CD8-positive, alpha-beta memory T cell (primary cell): ENCODE measurements around the gene RASGRP2. TPM values are rescaled to one million over a fixed set of nuclear protein-coding genes. Genes with fewer than 3 reads are reported as not detected.
A peak's percentile ranks its signal among the peaks of the same experiment; 100 is the strongest.

Source experiments
- CTCF ChIA-PET: fragments of 350-600 bp; sonication (Branson Sonifier 250); formaldehyde crosslinking; loops from one replicate; lab custom pipeline; 2021; ENCODE audit warnings: antibody characterized with exemption; lab: Charles Lee
- POLR2A ChIA-PET: fragments of 350-600 bp; sonication (Branson Sonifier 250); formaldehyde crosslinking; loops from one replicate; lab custom pipeline; 2021; ENCODE audit warnings: antibody characterized with exemption; lab: Charles Lee
- DNase-seq, 5 donors: peaks; one replicate each; pipeline versions ENCODE4 v3.0.0 to v3.0.0-alpha.2; 2020 to 2022; ENCODE audit warnings: mixed read lengths in 1 of 5
- H3K27ac ChIP-seq: one replicate; pipeline ENCODE4 v1.7.0; 2013; ENCODE audit warnings: low read depth, mild to moderate bottlenecking, low read length, moderate library complexity
- H3K27me3 ChIP-seq: 2 replicates; pipeline ENCODE4 v1.7.0; 2013; ENCODE audit warnings: low read length, mild to moderate bottlenecking; ENCODE audit not compliant: insufficient read depth, poor library complexity, severe bottlenecking
- H3K36me3 ChIP-seq: 2 replicates; pipeline ENCODE4 v1.7.0; 2013; ENCODE audit warnings: mild to moderate bottlenecking, low read length, moderate library complexity; ENCODE audit not compliant: insufficient read depth
- H3K4me1 ChIP-seq: 2 replicates; pipeline ENCODE4 v1.7.0; 2013; ENCODE audit warnings: mild to moderate bottlenecking, low read length, moderate library complexity; ENCODE audit not compliant: insufficient read depth
- H3K4me3 ChIP-seq: 2 replicates; pipeline ENCODE4 v1.7.0; 2013; ENCODE audit warnings: mild to moderate bottlenecking, low read length
- H3K9me3 ChIP-seq: 2 replicates; pipeline ENCODE4 v1.7.0; 2013; ENCODE audit warnings: mild to moderate bottlenecking, low read length
- H3K27ac Mint-ChIP-seq, 8 donors: one replicate each; pipeline ENCODE4 v1.8.0; 2020 to 2021; ENCODE audit warnings: mixed read lengths in 8 of 8, mild to moderate bottlenecking in 6 of 8, inconsistent platforms in 3 of 8, moderate library complexity in 3 of 8
- H3K27me3 Mint-ChIP-seq, 2 donors: one replicate each; pipeline ENCODE4 v1.8.0; 2020 to 2021; ENCODE audit warnings: mixed read lengths in 2 of 2, mild to moderate bottlenecking in 1 of 2, moderate library complexity in 1 of 2
- H3K36me3 Mint-ChIP-seq, 3 donors: one replicate each; pipeline ENCODE4 v1.8.0; 2020 to 2021; ENCODE audit warnings: mixed read lengths in 3 of 3, inconsistent platforms in 1 of 3, mild to moderate bottlenecking in 1 of 3
- H3K4me1 Mint-ChIP-seq, 3 donors: one replicate each; pipeline ENCODE4 v1.8.0; 2020 to 2021; ENCODE audit warnings: mixed read lengths in 3 of 3, inconsistent platforms in 1 of 3, mild to moderate bottlenecking in 1 of 3
- H3K4me3 Mint-ChIP-seq, 7 donors: one replicate each; pipeline ENCODE4 v1.8.0; 2020 to 2021; ENCODE audit warnings: mixed read lengths in 7 of 7, mild to moderate bottlenecking in 6 of 7, moderate library complexity in 4 of 7, inconsistent platforms in 2 of 7
- H3K9me3 Mint-ChIP-seq, 5 donors: one replicate each; pipeline ENCODE4 v1.8.0; 2020 to 2022; ENCODE audit warnings: mixed read lengths in 5 of 5, mild to moderate bottlenecking in 3 of 5, moderate library complexity in 2 of 5, inconsistent platforms in 1 of 5
- polyA plus RNA-seq: library from polyadenylated mRNA; unstranded; fragments of 300-500 nt; fragmentation: Illumina TruSeq; gene quantifications from one replicate; pipeline ENCODE4 v1.2.3, GENCODE V29; 2021
- total RNA-seq, 2 experiments: library from RNA; stranded (reverse); gene quantifications; one replicate each; pipeline ENCODE4 v1.2.3, GENCODE V29; 2021

The RASGRP2 gene
- total and polyA plus RNA-seq, 3 experiments from 2014 or later = 30.2 to 145 (median 33.5) TPM

DNA sequence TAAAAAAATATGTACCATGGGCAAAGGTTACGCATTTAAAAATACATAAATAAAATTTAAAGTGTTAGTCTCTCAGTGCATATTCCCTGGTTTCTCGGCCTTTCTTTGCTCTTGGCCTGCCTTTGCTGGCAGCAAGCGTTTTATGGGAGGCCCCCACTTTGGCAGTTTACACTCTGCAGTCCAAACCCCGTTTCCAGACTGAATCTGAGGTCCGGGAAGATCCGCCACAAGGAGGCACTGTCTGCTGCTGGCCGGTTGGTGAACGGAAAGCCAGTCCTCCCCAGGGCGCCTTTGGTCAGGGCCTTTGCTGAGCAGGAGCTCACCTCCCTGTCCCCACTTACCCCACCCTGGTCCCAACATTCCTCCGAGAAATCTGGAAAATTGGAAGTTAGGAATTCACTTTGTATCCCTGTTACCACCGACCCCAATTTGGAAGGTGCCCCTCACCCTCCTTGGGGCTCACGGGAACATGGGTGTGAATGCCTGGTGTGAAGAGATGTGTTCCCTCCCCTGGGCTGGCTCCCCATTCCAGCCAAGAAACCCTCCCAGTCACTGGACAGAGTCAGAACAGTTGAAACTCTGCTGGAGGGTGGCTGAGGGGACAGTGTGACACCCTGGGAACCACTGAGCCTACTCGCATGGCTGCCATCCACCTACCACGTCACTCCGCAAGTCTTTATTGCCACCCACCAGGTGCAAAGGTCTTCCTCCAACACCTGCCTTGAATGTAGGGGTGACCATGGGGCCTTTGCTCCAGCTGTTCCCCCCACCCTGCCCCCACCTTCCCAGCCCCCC, 43.8 kb upstream of the RASGRP2 start:
- H3K36me3 Mint-ChIP-seq = peaks cover 0 to 41% (median 8%) of the 10 kb centered on the region in 3 donors
- peak; percentile 30 to 70 (median 40) for DNase-seq
- no peaks in the 10 kb centered on the region for H3K9me3 ChIP-seq
- H3K9me3 Mint-ChIP-seq = no peaks in the 10 kb centered on the region
- no peaks in the 10 kb centered on the region for H3K36me3 ChIP-seq
- H3K4me3 ChIP-seq = no peak overlapping the region
- no peak overlapping the region for H3K27ac ChIP-seq
- H3K27me3 Mint-ChIP-seq = peaks cover 0 to 1% of the 10 kb centered on the region in 2 donors
- peaks cover 3 to 5% (median 4%) of the 10 kb centered on the region in 3 donors for H3K4me1 Mint-ChIP-seq
- peaks cover 7% of the 10 kb centered on the region for H3K4me1 ChIP-seq
- H3K4me3 Mint-ChIP-seq = no peak overlapping the region
- H3K27me3 ChIP-seq = no peaks in the 10 kb centered on the region
- ChIA-PET POLR2A (no interaction called here), CTCF (interaction anchor here (0.9 to 1.5 kb wide), 5 partner anchors 9 to 106 kb away, joined by 3 to 9 read pairs (median 4); partner anchors contain the start of gene SF1)
- peak overlapping the region in 5 of 8 donors; percentile 36 to 75 (median 50) for H3K27ac Mint-ChIP-seq

GRCh38 chr11:64786308-64786707, 42.4 kb upstream of the RASGRP2 start:
- H3K4me3 Mint-ChIP-seq = no peak overlapping the region
- H3K27me3 Mint-ChIP-seq = no peaks in the 10 kb centered on the region
- H3K27ac Mint-ChIP-seq = peak overlapping the region in 4 of 8 donors; percentile 2 to 45 (median 34)
- no peak overlapping the region for H3K27ac ChIP-seq
- H3K4me1 Mint-ChIP-seq = peaks cover 3 to 6% (median 5%) of the 10 kb centered on the region in 3 donors
- H3K36me3 ChIP-seq = no peaks in the 10 kb centered on the region
- DNase-seq = peak in 1 of 5 donors; percentile 35
- H3K27me3 ChIP-seq = no peaks in the 10 kb centered on the region
- no peaks in the 10 kb centered on the region for H3K9me3 ChIP-seq
- peaks cover 7% of the 10 kb centered on the region for H3K4me1 ChIP-seq
- H3K9me3 Mint-ChIP-seq = no peaks in the 10 kb centered on the region
- no peak overlapping the region for H3K4me3 ChIP-seq
- peaks cover 0 to 31% (median 4%) of the 10 kb centered on the region in 3 donors for H3K36me3 Mint-ChIP-seq
- ChIA-PET POLR2A (interaction anchor here (1.1 to 1.3 kb wide), 2 partner anchors 12 to 16 kb away, joined by 4 to 5 read pairs; partner anchors contain the start of gene MAP4K2), CTCF (interaction anchor here (1.3 to 2.6 kb wide), 3 partner anchors 10 to 98 kb away, joined by 3 to 7 read pairs (median 3); no protein-coding TSS in a partner anchor)

DNA sequence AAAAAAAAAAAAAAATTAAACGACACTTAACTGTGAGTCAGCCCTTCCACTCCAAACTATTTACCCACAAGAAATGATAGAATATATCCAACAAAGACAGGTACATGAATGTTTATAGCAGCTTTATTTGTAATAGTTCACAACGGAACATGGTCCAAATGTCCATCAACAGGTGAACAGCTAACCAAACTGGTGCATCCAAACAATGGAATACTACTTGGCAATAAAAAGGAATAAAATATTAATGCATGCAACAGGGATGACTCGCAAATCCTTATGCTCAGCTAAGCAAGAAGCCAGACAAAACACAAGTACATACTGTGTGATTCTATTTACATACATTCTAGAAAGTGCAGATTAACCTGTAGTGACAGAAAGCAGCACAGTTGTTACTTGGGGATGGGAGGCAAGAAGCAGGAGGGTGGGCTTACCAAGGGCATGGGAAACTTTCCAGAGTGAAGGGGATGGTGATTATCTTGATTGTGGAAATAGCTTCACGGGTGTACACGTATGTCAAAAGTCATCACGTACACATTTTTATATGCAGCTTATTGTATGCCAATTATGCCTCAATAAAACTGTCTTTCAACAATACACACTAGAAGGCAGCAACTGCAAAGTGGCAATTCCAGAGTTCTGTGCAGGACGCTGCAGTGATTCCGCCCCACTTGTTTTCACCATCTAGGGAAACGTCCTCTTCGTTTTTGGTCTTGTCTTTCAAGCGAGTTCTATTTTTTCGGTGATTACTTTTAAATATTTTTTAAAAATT, 41.1 kb upstream of the RASGRP2 start:
- Histone ChIP-seq H3K4me1 (peaks cover 14% of the 10 kb centered on the region), H3K27me3 (no peaks in the 10 kb centered on the region), H3K4me3 (no peak overlapping the region), H3K27ac (no peak overlapping the region), H3K36me3 (no peaks in the 10 kb centered on the region), H3K9me3 (no peaks in the 10 kb centered on the region)
- no peaks in the 10 kb centered on the region for H3K27me3 Mint-ChIP-seq
- H3K36me3 Mint-ChIP-seq = peaks cover 0 to 21% (median 3%) of the 10 kb centered on the region in 3 donors
- no peak overlapping the region for H3K4me3 Mint-ChIP-seq
- no peak for DNase-seq
- H3K4me1 Mint-ChIP-seq = peaks cover 13 to 19% (median 18%) of the 10 kb centered on the region in 3 donors
- H3K9me3 Mint-ChIP-seq = no peaks in the 10 kb centered on the region
- CTCF ChIA-PET = interaction anchor here (0.7 to 2.6 kb wide), 8 partner anchors 10 to 96 kb away, joined by 3 to 7 read pairs (median 4); no protein-coding TSS in a partner anchor
- peak overlapping the region in 4 of 8 donors; percentile 2 to 33 (median 20) for H3K27ac Mint-ChIP-seq
- POLR2A ChIA-PET = interaction anchor here (0.7 to 1.6 kb wide), 4 partner anchors 10 to 40 kb away, joined by 3 to 5 read pairs (median 4); partner anchors contain the start of gene MAP4K2

DNA sequence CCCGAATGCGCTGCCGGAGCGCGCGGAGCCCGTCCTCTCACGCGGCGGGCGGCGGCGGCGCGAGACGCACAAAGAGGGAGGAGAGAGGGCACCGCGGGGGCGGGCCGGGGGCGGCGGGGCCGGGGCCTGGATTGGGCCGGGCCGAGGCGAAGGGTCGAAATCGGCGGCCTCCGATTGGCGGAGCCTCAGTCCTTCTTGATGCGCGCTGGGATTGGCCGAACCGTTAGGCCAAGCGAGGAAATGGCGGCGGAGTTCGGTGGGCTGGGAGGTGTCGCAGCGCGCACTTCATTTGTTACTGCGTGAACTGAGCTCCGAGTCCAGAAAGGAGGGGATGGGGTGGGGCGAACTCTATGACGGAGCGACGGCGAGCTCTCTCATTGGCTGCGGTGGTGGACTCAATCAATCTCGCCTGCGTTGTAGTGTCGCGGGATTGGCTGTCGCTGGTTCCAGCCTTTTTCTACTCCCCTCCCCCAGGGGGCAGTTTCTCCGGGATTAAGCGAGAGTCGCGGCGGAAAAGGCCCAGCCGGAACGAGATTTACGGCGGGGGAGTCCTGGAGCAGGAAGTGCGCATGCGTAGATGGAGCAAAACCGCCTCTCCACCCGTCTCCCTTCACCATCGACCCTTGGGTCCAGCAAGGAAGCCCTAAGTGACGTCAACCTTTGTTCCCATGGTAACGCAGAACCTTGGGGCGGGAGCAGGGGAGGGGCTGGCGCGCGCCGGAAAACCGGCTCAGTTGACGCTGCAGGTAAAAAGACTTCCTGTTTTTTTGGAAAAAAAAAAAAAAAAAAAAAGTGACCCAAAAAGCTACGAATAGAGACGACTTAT, 34.7 kb upstream of the RASGRP2 start, which contains the start of gene SF1:
Gene SF1, minus strand, starts transcription at position 70 of the 826 bp plus-strand sequence. CDS start 150 bp downstream, outside the sequence.
- Mint-ChIP-seq H3K36me3 (peaks cover 22 to 47% (median 28%) of the 10 kb centered on the region in 3 donors), H3K4me3 (peak within 1 kb of the TSS; percentile 90 to 96 (median 95)), H3K27me3 (peaks cover 0 to 7% of the 10 kb centered on the region in 2 donors), H3K9me3 (no peaks in the 10 kb centered on the region), H3K4me1 (peaks cover 58 to 64% (median 63%) of the 10 kb centered on the region in 3 donors), H3K27ac (peak within 1 kb of the TSS; percentile 97 to 100 (median 99))
- Histone ChIP-seq H3K9me3 (no peaks in the 10 kb centered on the region), H3K4me1 (peaks cover 53% of the 10 kb centered on the region), H3K4me3 (peak within 1 kb of the TSS; percentile 99), H3K36me3 (peaks cover 31% of the 10 kb centered on the region), H3K27ac (peak within 1 kb of the TSS; percentile 98), H3K27me3 (no peaks in the 10 kb centered on the region)
- POLR2A ChIA-PET = interaction anchor here (0.6 to 6.6 kb wide), 38 partner anchors 8 to 1218 kb away, joined by 3 to 158 read pairs (median 6); partner anchors contain the start of genes BAD, CDC42BPG, FAU and MALAT1
- CTCF ChIA-PET = interaction anchor here (0.6 to 26.7 kb wide), 13 partner anchors 9 to 104 kb away, joined by 3 to 441 read pairs (median 4); partner anchors contain the start of genes PYGM and RASGRP2
- DNase-seq = peak; percentile 98 to 100 (median 100)

GRCh38 chr11:64778223-64778472, 34.2 kb upstream of the RASGRP2 start:
- Histone ChIP-seq H3K36me3 (peaks cover 37% of the 10 kb centered on the region), H3K27me3 (no peaks in the 10 kb centered on the region), H3K4me3 (no peak overlapping the region), H3K9me3 (no peaks in the 10 kb centered on the region), H3K4me1 (peaks cover 58% of the 10 kb centered on the region), H3K27ac (peak overlapping the region; percentile 98)
- ChIA-PET CTCF (interaction anchor here (0.7 to 26.7 kb wide), 10 partner anchors 10 to 89 kb away, joined by 3 to 441 read pairs (median 4); partner anchors contain the start of genes PYGM and RASGRP2), POLR2A (interaction anchor here (0.9 to 6.6 kb wide), 22 partner anchors 10 to 721 kb away, joined by 3 to 158 read pairs (median 8); partner anchors contain the start of genes BAD, CDC42BPG, FAU and MAP4K2)
- DNase-seq = no peak
- peaks cover 62 to 70% (median 68%) of the 10 kb centered on the region in 3 donors for H3K4me1 Mint-ChIP-seq
- H3K36me3 Mint-ChIP-seq = peaks cover 27 to 52% (median 31%) of the 10 kb centered on the region in 3 donors
- peaks cover 0 to 7% of the 10 kb centered on the region in 2 donors for H3K27me3 Mint-ChIP-seq
- peak overlapping the region in 7 of 8 donors; percentile 97 to 100 (median 99) for H3K27ac Mint-ChIP-seq
- H3K4me3 Mint-ChIP-seq = peak overlapping the region; percentile 82 to 92 (median 88)
- H3K9me3 Mint-ChIP-seq = no peaks in the 10 kb centered on the region

- H3K27me3 Mint-ChIP-seq = peaks cover 0 to 7% of the 10 kb centered on the region in 2 donors
- DNase-seq = peak; percentile 77 to 88 (median 82)
- Histone ChIP-seq H3K4me1 (peaks cover 63% of the 10 kb centered on the region), H3K4me3 (peak overlapping the region; percentile 99), H3K27ac (peak overlapping the region; percentile 98), H3K36me3 (peaks cover 42% of the 10 kb centered on the region), H3K27me3 (no peaks in the 10 kb centered on the region), H3K9me3 (no peaks in the 10 kb centered on the region)
- H3K27ac Mint-ChIP-seq = peak overlapping the region; percentile 58 to 98 (median 96)
- no peaks in the 10 kb centered on the region for H3K9me3 Mint-ChIP-seq
- CTCF ChIA-PET = interaction anchor here (1.1 to 26.7 kb wide), 6 partner anchors 10 to 33 kb away, joined by 3 to 441 read pairs (median 9); partner anchors contain the start of gene RASGRP2
- peaks cover 67 to 75% (median 74%) of the 10 kb centered on the region in 3 donors for H3K4me1 Mint-ChIP-seq
- peak overlapping the region; percentile 90 to 96 (median 95) for H3K4me3 Mint-ChIP-seq
- POLR2A ChIA-PET = interaction anchor here (0.7 to 6.6 kb wide), 14 partner anchors 9 to 493 kb away, joined by 3 to 158 read pairs (median 12); partner anchors contain the start of genes BAD, EHD1, MAP4K2 and MEN1
- peaks cover 32 to 58% (median 34%) of the 10 kb centered on the region in 3 donors for H3K36me3 Mint-ChIP-seq
Measured at GRCh38 chr11:64777449-64778222, 33.7 kb upstream of the RASGRP2 start.
